K562 (cell line): ENCODE data around the gene MYO18A. TPM values are rescaled to one million over a fixed set of nuclear protein-coding genes. Genes with fewer than 3 reads are reported as not detected.

ENCODE experiments used
- E2F6 ChIP-seq, 2 experiments: IDR thresholded peaks; 2 replicates each; pipeline ENCODE4 v1.6.1; 2011; ENCODE audit warnings: borderline replicate concordance in 1 of 2, control low read depth in 1 of 2, low read depth in 1 of 2, low read length in 1 of 2, mild to moderate bottlenecking in 1 of 2, mixed read lengths in 1 of 2, moderate library complexity in 1 of 2; ENCODE audit not compliant: insufficient read depth in 1 of 2, insufficient read length in 1 of 2, poor library complexity in 1 of 2, severe bottlenecking in 1 of 2; ENCODE audit errors: extremely low read depth in 1 of 2
- RCOR1 ChIP-seq, 2 experiments: IDR thresholded peaks; 2 replicates each; pipeline ENCODE4 v1.6.1; 2012; ENCODE audit warnings: low read depth in 2 of 2, low read length in 2 of 2, borderline replicate concordance in 1 of 2, improper control_type of control experiment in 1 of 2
- ZMIZ1 ChIP-seq, 2 experiments: fragments of 150-350 bp in 1 of 2; IDR thresholded peaks; 2 replicates each; pipeline ENCODE4 v1.6.1; 2012 to 2016; ENCODE audit warnings: low read depth in 2 of 2, low read length in 2 of 2, mild to moderate bottlenecking in 1 of 2, moderate library complexity in 1 of 2
- polyA plus RNA-seq, 8 experiments: library from polyadenylated mRNA; depleted of rRNA in 4 of 8; stranded (reverse) in 5 of 8; unstranded in 3 of 8; fragments of >200 nt; fragmentation: Nextera tagmentation in 2 of 8; fragmentation: Illumina TruSeq in 1 of 8; extraction: Ambion mirVana in 2 of 8; extraction: Trizol in 1 of 8; gene quantifications; 2 replicates each; pipeline versions ENCODE4 v1.2.1 to v1.2.3, GENCODE V29; 2011 to 2014; ENCODE audit warnings: inconsistent platforms in 1 of 8, missing spikeins in 1 of 8
- total RNA-seq, 7 experiments: library from RNA; depleted of rRNA in 6 of 7; stranded (reverse); fragments of >200 nt in 6 of 7; fragmentation: Illumina TruSeq in 2 of 7; extraction: Trizol in 2 of 7; gene quantifications; 2 replicates each; pipeline versions ENCODE4 v1.2.1 to v1.2.3, GENCODE V29; 2011 to 2021; ENCODE audit warnings: low replicate concordance in 1 of 7

The MYO18A gene
- total and polyA plus RNA-seq, 9 of the 15 experiments (the other 6 are each of a cell fraction or from before 2014, with no cell fraction given): 2.5 to 65.4 (median 17.1) TPM

GRCh38 chr17:29146369-29146972 is 33.7 kb downstream of the MYO18A start (continued):
- TF ChIP-seq E2F6 (IDR thresholded peaks at IDR 0.05; ENCODE audit: borderline replicate concordance in 1 of 2, extremely low read depth in 1 of 2, insufficient read depth in 1 of 2, insufficient read length in 1 of 2, low read depth in 1 of 2, low read length in 1 of 2, poor library complexity in 1 of 2, severe bottlenecking in 1 of 2) (no peak), RCOR1 (IDR thresholded peaks at IDR 0.05; ENCODE audit: borderline replicate concordance in 1 of 2, low read depth in 2 of 2, low read length in 2 of 2) (no peak), ZMIZ1 (IDR thresholded peaks at IDR 0.05; ENCODE audit: low read depth in 2 of 2, low read length in 2 of 2) (no peak)
- TF ChIP-seq, all 486 proteins: peak for 20
